CD4-positive, alpha-beta T cell (primary cell): ENCODE measurements around the gene GSK3A. TPM values are rescaled to one million over a fixed set of nuclear protein-coding genes. Genes with fewer than 3 reads are reported as not detected.
A peak's percentile ranks its signal among the peaks of the same experiment; 100 is the strongest.

Experiments
- ATAC-seq: fragments of 200-7000 bp; cut with Tn5 transposase; one replicate; pipeline ENCODE4 v1.10.0; 2022; ENCODE audit warnings: mild to moderate bottlenecking; ENCODE audit not compliant: poor library complexity
- CTCF ChIA-PET: fragments of 350-600 bp; sonication (Branson Sonifier 250); formaldehyde crosslinking; loops from one replicate; lab custom pipeline; 2021; ENCODE audit warnings: antibody characterized with exemption, inconsistent platforms; lab: Charles Lee
- POLR2A ChIA-PET: fragments of 350-600 bp; sonication (Branson Sonifier 250); formaldehyde crosslinking; loops from one replicate; lab custom pipeline; 2021; ENCODE audit warnings: antibody characterized with exemption, inconsistent platforms; lab: Charles Lee
- DNase-seq, 14 experiments: peaks; one replicate each; pipeline ENCODE4 v3.0.0-alpha.2; 2013 to 2020; ENCODE audit warnings: mixed read lengths in 2 of 14
- H3K27ac ChIP-seq, 2 donors: one replicate each; pipeline versions ENCODE4 v1.5.1 to v1.7.0; 2013; ENCODE audit warnings: low read length in 2 of 2, low read depth in 1 of 2, mild to moderate bottlenecking in 1 of 2
- H3K27me3 ChIP-seq, 2 experiments: 1 replicate in 1 of 2; 2 replicates in 1 of 2; pipeline versions ENCODE4 v1.6.1 to v1.7.0; 2013; ENCODE audit warnings: low read length in 2 of 2, control low read depth in 1 of 2, mild to moderate bottlenecking in 1 of 2, moderate library complexity in 1 of 2; ENCODE audit not compliant: insufficient read depth in 2 of 2, control insufficient read depth in 1 of 2
- H3K36me3 ChIP-seq: one replicate; pipeline ENCODE4 v1.6.1; 2013; ENCODE audit warnings: low read length, control low read depth; ENCODE audit not compliant: insufficient read depth
- H3K4me1 ChIP-seq: one replicate; pipeline ENCODE4 v1.6.1; 2013; ENCODE audit warnings: low read length, control low read depth; ENCODE audit not compliant: insufficient read depth
- H3K4me3 ChIP-seq: one replicate; pipeline ENCODE4 v1.5.1; 2013; ENCODE audit warnings: mild to moderate bottlenecking, low read length, moderate library complexity
- H3K9me3 ChIP-seq, 2 experiments: 1 replicate in 1 of 2; 2 replicates in 1 of 2; pipeline versions ENCODE4 v1.6.1 to v1.7.0; 2013; ENCODE audit warnings: low read length in 2 of 2, mild to moderate bottlenecking in 2 of 2, control low read depth in 1 of 2, moderate library complexity in 1 of 2; ENCODE audit not compliant: control insufficient read depth in 1 of 2, insufficient read depth in 1 of 2
- H3K27ac Mint-ChIP-seq: one replicate; pipeline ENCODE4 v1.8.0; 2020; ENCODE audit warnings: mixed read lengths
- H3K27me3 Mint-ChIP-seq: one replicate; pipeline ENCODE4 v1.8.0; 2021; ENCODE audit warnings: mixed read lengths
- H3K36me3 Mint-ChIP-seq: one replicate; pipeline ENCODE4 v1.8.0; 2021; ENCODE audit warnings: low read depth, mixed read lengths
- H3K4me1 Mint-ChIP-seq: one replicate; pipeline ENCODE4 v1.8.0; 2021; ENCODE audit warnings: low read depth, mixed read lengths
- H3K4me3 Mint-ChIP-seq: one replicate; pipeline ENCODE4 v1.8.0; 2020; ENCODE audit warnings: mild to moderate bottlenecking, mixed read lengths
- H3K9me3 Mint-ChIP-seq: one replicate; pipeline ENCODE4 v1.8.0; 2020; ENCODE audit warnings: mixed read lengths
- intact Hi-C, 2 experiments: fragments of 100-400 bp; cut with DNase I in 1 of 2; cut with micrococcal nuclease in 1 of 2; formaldehyde crosslinking; loops; one replicate each; pipeline versions ENCODE4 v1.15.1 to v1.9.0; 2023 to 2025; cut with DNase I, micrococcal nuclease
- total RNA-seq, 174 experiments: library from RNA in 2 of 174; stranded (reverse) in 2 of 174; gene quantifications; one replicate each; pipeline ENCODE4 v1.2.3 and lab custom pipeline; 2021 to 2026
- TF ChIP-seq, protein P1 (sequence below): fragments of 200-600 bp; IDR thresholded peaks from one replicate; pipeline ENCODE4 v1.8.0; 2022; ENCODE audit warnings: antibody characterized with exemption, mild to moderate bottlenecking

The GSK3A gene
- total RNA-seq, 2 experiments from 2014 or later: 13.6 to 13.9 TPM

DNA sequence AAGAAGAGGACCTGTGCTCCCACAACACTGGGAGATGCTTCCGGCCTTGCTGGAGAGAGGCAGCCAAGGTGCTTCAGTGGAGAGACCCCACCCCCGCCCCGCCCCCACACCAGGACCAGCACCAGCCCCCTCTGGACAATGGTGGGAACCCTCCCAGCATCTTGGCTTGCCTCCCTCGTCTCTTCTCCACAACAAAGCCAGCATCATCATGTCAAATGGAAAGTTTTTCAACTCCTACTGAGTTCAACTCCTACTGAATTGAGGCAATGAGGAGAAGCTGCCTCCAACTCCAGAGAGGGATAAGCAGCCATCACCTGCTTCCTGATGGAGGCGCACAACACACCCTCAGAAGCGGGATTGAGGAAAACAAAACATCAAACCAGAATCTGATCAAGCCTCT, 37.7 kb downstream of the GSK3A start:
- ChIA-PET CTCF (no interaction called here), POLR2A (no interaction called here)
- TF ChIP-seq, protein P1, sequence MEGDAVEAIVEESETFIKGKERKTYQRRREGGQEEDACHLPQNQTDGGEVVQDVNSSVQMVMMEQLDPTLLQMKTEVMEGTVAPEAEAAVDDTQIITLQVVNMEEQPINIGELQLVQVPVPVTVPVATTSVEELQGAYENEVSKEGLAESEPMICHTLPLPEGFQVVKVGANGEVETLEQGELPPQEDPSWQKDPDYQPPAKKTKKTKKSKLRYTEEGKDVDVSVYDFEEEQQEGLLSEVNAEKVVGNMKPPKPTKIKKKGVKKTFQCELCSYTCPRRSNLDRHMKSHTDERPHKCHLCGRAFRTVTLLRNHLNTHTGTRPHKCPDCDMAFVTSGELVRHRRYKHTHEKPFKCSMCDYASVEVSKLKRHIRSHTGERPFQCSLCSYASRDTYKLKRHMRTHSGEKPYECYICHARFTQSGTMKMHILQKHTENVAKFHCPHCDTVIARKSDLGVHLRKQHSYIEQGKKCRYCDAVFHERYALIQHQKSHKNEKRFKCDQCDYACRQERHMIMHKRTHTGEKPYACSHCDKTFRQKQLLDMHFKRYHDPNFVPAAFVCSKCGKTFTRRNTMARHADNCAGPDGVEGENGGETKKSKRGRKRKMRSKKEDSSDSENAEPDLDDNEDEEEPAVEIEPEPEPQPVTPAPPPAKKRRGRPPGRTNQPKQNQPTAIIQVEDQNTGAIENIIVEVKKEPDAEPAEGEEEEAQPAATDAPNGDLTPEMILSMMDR: no peak
- Mint-ChIP-seq H3K4me3 (peak overlapping the region; percentile 13), H3K27ac (peak overlapping the region; percentile 93), H3K36me3 (peaks cover 97% of the 10 kb centered on the region), H3K27me3 (no peaks in the 10 kb centered on the region), H3K4me1 (peaks cover 87% of the 10 kb centered on the region), H3K9me3 (no peaks in the 10 kb centered on the region)
- DNase-seq (no peak), ATAC-seq (no peak)
- peaks cover 96% of the 10 kb centered on the region for H3K4me1 ChIP-seq
- H3K36me3 ChIP-seq: peaks cover 87% of the 10 kb centered on the region
- H3K9me3 ChIP-seq: no peaks in the 10 kb centered on the region
- no peak overlapping the region for H3K4me3 ChIP-seq
- H3K27ac ChIP-seq: no peak overlapping the region
- H3K27me3 ChIP-seq: no peaks in the 10 kb centered on the region
- intact Hi-C loops: no loop called here

DNA sequence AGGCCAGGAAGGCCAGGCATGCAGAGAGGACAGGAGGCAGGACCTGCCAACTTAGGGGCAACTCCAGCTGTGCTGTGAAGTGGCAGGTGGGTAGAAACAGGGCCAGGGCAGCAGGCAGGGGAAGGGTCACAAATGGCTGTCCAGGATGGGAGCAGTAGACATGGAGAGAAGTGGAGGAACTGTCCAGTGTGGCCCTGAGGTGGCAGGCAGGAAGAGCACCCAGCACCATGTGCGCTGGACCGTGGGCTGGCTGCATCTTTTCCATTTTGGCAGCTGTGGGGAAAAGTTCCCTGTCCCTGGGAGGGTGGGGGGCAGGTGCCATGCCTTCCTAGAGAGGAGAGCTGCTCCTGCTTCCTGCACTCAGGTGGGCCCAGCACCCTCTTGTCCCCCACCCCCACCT, 38.7 kb downstream of the GSK3A start:
- peaks cover 100% of the 10 kb centered on the region for H3K4me1 ChIP-seq
- Mint-ChIP-seq H3K27me3 (no peaks in the 10 kb centered on the region), H3K27ac (peak overlapping the region; percentile 93), H3K9me3 (no peaks in the 10 kb centered on the region), H3K4me3 (no peak overlapping the region), H3K4me1 (peaks cover 89% of the 10 kb centered on the region), H3K36me3 (peaks cover 97% of the 10 kb centered on the region)
- CTCF ChIA-PET: no interaction called here
- H3K27me3 ChIP-seq: no peaks in the 10 kb centered on the region
- POLR2A ChIA-PET: interaction anchor here (7.6 kb wide), 1 partner anchor 11 kb away, joined by 70 read pairs; the partner anchor contains the start of gene DEDD2
- H3K27ac ChIP-seq: peak overlapping the region; percentile 41 to 89
- ATAC-seq (no peak), DNase-seq (no peak)
- H3K36me3 ChIP-seq: peaks cover 83% of the 10 kb centered on the region
- no peak overlapping the region for H3K4me3 ChIP-seq
- intact Hi-C loops: no loop called here
- no peaks in the 10 kb centered on the region for H3K9me3 ChIP-seq
- TF ChIP-seq, protein P1: no peak

DNA sequence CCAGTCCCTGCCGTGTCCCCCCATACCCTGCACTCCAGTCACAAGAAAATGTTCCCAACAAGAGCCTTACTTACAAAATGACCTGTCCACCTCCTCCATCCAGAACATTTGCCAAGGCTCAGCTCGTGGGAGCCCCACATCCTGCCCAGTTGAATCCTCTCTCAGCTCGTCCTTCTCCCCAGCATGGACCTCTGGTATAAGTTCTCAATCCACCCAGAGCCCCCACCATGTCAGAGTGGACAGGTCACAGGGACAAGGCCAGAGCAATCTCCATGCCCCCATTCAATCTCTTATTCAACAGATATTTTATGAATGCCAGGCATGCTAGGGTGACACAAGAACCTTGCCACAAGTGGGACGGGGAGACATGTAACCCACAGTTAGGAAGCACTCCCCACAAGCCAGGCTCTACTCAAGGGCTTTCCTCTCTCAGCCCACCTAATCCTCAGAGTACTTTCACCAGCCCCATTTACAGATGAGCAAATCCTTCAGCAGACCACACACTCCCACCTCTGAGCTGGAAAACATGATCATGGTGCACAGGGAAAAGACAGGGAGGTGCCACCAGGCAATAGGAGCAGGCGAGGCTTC, 40.0 kb downstream of the GSK3A start:
- ChIA-PET CTCF (no interaction called here), POLR2A (interaction anchor here (0.6 to 7.6 kb wide), 4 partner anchors 13 to 1237 kb away, joined by 3 to 70 read pairs (median 5); partner anchors contain the start of genes DEDD2 and GSK3A)
- H3K36me3 ChIP-seq: peaks cover 78% of the 10 kb centered on the region
- TF ChIP-seq, protein P1: no peak
- Mint-ChIP-seq H3K4me1 (peaks cover 85% of the 10 kb centered on the region), H3K36me3 (peaks cover 90% of the 10 kb centered on the region), H3K27ac (peak overlapping the region; percentile 93), H3K4me3 (peak overlapping the region; percentile 83), H3K27me3 (no peaks in the 10 kb centered on the region), H3K9me3 (no peaks in the 10 kb centered on the region)
- no peaks in the 10 kb centered on the region for H3K27me3 ChIP-seq
- peak overlapping the region; percentile 89 to 94 for H3K27ac ChIP-seq
- no peaks in the 10 kb centered on the region for H3K9me3 ChIP-seq
- intact Hi-C loops: no loop called here
- H3K4me1 ChIP-seq: peaks cover 100% of the 10 kb centered on the region
- no peak overlapping the region for H3K4me3 ChIP-seq
- DNase-seq (no peak), ATAC-seq (no peak)
